H1 (cell line): ENCODE results near the gene BTAF1. TPM values are rescaled to one million over a fixed set of nuclear protein-coding genes. Genes with fewer than 3 reads are reported as not detected.
A peak's percentile ranks its signal among the peaks of the same experiment; 100 is the strongest.

Experiments
- CTCF ChIA-PET: fragments of 300-600 bp; sonication (Branson Sonifier 250); formaldehyde crosslinking; loops from one replicate; lab custom pipeline; 2021; ENCODE audit not compliant: partially characterized antibody; lab: Charles Lee
- POLR2A ChIA-PET: fragments of 300-600 bp; sonication (Branson Sonifier 250); formaldehyde crosslinking; loops from one replicate; lab custom pipeline; 2021; ENCODE audit warnings: inconsistent platforms; ENCODE audit not compliant: partially characterized antibody; lab: Charles Lee
- DNase-seq, 2 experiments: peaks; one replicate each; pipeline versions ENCODE4 v3.0.0 to v3.0.0-alpha.2; 2010 to 2022; ENCODE audit warnings: low spot score in 2 of 2, low read depth in 1 of 2, mixed read lengths in 1 of 2
- FAIRE-seq: peaks from 2 replicates; lab custom pipeline; 2011; peaks lifted over from hg19 to GRCh38; lab: Jason Lieb, UNC
- H2AFZ ChIP-seq: 2 replicates; pipeline ENCODE4 v1.8.1; 2012; ENCODE audit warnings: low read length, inconsistent platforms
- H2AK5ac ChIP-seq: 2 replicates; pipeline ENCODE4 v1.6.1; 2013; ENCODE audit warnings: low read depth, low read length
- H2BK120ac ChIP-seq: replicated peaks from 2 replicates; pipeline ENCODE3; 2013; ENCODE audit warnings: low read depth, low read length, inconsistent platforms
- H2BK12ac ChIP-seq: 2 replicates; pipeline ENCODE4 v1.6.1; 2013; ENCODE audit warnings: low read depth, low read length
- H2BK15ac ChIP-seq: 2 replicates; pipeline ENCODE4 v1.6.1; 2013; ENCODE audit warnings: low read length
- H2BK20ac ChIP-seq: 2 replicates; pipeline ENCODE4 v1.6.1; 2013; ENCODE audit warnings: low read length
- H2BK5ac ChIP-seq: 2 replicates; pipeline ENCODE4 v1.6.1; 2013; ENCODE audit warnings: low read depth, low read length
- H3K14ac ChIP-seq: 2 replicates; pipeline ENCODE4 v1.6.1; 2013; ENCODE audit warnings: inconsistent platforms; ENCODE audit not compliant: insufficient read length
- H3K18ac ChIP-seq: 2 replicates; pipeline ENCODE4 v1.6.1; 2013; ENCODE audit warnings: low read length; ENCODE audit errors: extremely low read depth
- H3K23ac ChIP-seq: 2 replicates; pipeline ENCODE4 v1.6.1; 2013; ENCODE audit warnings: inconsistent platforms; ENCODE audit not compliant: insufficient read length
- H3K23me2 ChIP-seq: 2 replicates; pipeline ENCODE4 v1.6.1; 2013; ENCODE audit warnings: low read depth, low read length
- H3K27ac ChIP-seq: 2 replicates; pipeline ENCODE4 v1.6.1; 2011; ENCODE audit warnings: low read depth, low read length, inconsistent platforms
- H3K27me3 ChIP-seq, 4 experiments: replicated peaks in 1 of 4; 1 replicate in 1 of 4; 2 replicates in 3 of 4; pipeline versions ENCODE4 v1.6.1 to v1.8.1; 2011 to 2013; ENCODE audit warnings: low read length in 3 of 4, mild to moderate bottlenecking in 3 of 4, inconsistent platforms in 2 of 4, mixed read lengths in 2 of 4, moderate library complexity in 1 of 4; ENCODE audit not compliant: control insufficient read depth in 3 of 4, insufficient read depth in 3 of 4; ENCODE audit errors: extremely low read depth in 1 of 4
- H3K36me3 ChIP-seq, 4 experiments: 2 replicates each; pipeline versions ENCODE4 v1.6.1 to v1.8.1; 2011 to 2013; ENCODE audit warnings: mild to moderate bottlenecking in 4 of 4, low read length in 3 of 4, moderate library complexity in 2 of 4, control low read depth in 1 of 4, inconsistent platforms in 1 of 4; ENCODE audit not compliant: insufficient read depth in 4 of 4, control insufficient read depth in 2 of 4
- H3K4ac ChIP-seq: replicated peaks from 2 replicates; pipeline ENCODE3; 2013; ENCODE audit warnings: low read length, low read depth, mixed read lengths, inconsistent platforms; ENCODE audit not compliant: insufficient read length
- H3K4me1 ChIP-seq, 4 experiments: replicated peaks in 1 of 4; 1 replicate in 1 of 4; 2 replicates in 3 of 4; pipeline versions ENCODE4 v1.6.1 to v1.8.1; 2011 to 2013; ENCODE audit warnings: low read length in 3 of 4, inconsistent platforms in 2 of 4, mixed read lengths in 1 of 4; ENCODE audit not compliant: insufficient read depth in 4 of 4, control insufficient read depth in 3 of 4
- H3K4me2 ChIP-seq, 2 experiments: 2 replicates each; pipeline versions ENCODE4 v1.6.1 to v1.8.1; 2011 to 2013; ENCODE audit warnings: low read depth in 2 of 2, low read length in 2 of 2, control low read depth in 1 of 2, inconsistent platforms in 1 of 2, mild to moderate bottlenecking in 1 of 2; ENCODE audit not compliant: insufficient read depth in 1 of 2
- H3K4me3 ChIP-seq, 4 experiments: fragments of 200-600, 300-600 bp in 1 of 4; sonication (generic), shearing (Covaris generic), sonication (Bioruptor Twin) in 1 of 4; 2 replicates each; pipeline versions ENCODE4 v1.5.1 to v1.8.1; 2011 to 2016; ENCODE audit warnings: low read length in 4 of 4, low read depth in 3 of 4, control low read depth in 2 of 4, inconsistent platforms in 2 of 4, mild to moderate bottlenecking in 2 of 4, mixed read lengths in 1 of 4, moderate library complexity in 1 of 4; ENCODE audit not compliant: insufficient read depth in 2 of 4; ENCODE audit errors: extremely low read depth in 1 of 4
- H3K56ac ChIP-seq: replicated peaks from 2 replicates; pipeline ENCODE3; 2013; ENCODE audit warnings: low read depth, mild to moderate bottlenecking, mixed read lengths, low read length, inconsistent platforms; ENCODE audit not compliant: insufficient read length
- H3K79me1 ChIP-seq: 2 replicates; pipeline ENCODE4 v1.6.1; 2013; ENCODE audit warnings: low read depth, low read length, control low read depth
- H3K79me2 ChIP-seq, 2 experiments: 2 replicates each; pipeline versions ENCODE4 v1.6.1 to v1.8.1; 2012 to 2013; ENCODE audit warnings: low read length in 2 of 2, mild to moderate bottlenecking in 2 of 2, inconsistent platforms in 1 of 2; ENCODE audit not compliant: insufficient read depth in 2 of 2, control insufficient read depth in 1 of 2
- H3K9ac ChIP-seq, 4 experiments: replicated peaks in 1 of 4; 1 replicate in 1 of 4; 2 replicates in 3 of 4; pipeline versions ENCODE4 v1.6.1 to v1.8.1; 2011 to 2013; ENCODE audit warnings: low read depth in 3 of 4, low read length in 3 of 4, control low read depth in 2 of 4, mild to moderate bottlenecking in 2 of 4, moderate library complexity in 2 of 4, inconsistent platforms in 1 of 4; ENCODE audit errors: extremely low read depth in 1 of 4
- H3K9me3 ChIP-seq, 2 experiments: 2 replicates each; pipeline versions ENCODE4 v1.6.1 to v1.8.1; 2012 to 2013; ENCODE audit warnings: mild to moderate bottlenecking in 2 of 2, moderate library complexity in 2 of 2, control low read depth in 1 of 2, inconsistent platforms in 1 of 2, low read depth in 1 of 2, low read length in 1 of 2, mixed read lengths in 1 of 2; ENCODE audit not compliant: insufficient read depth in 2 of 2
- H4K20me1 ChIP-seq, 2 experiments: replicated peaks in 1 of 2; 2 replicates each; pipeline versions ENCODE3 to v1.8.1; 2011 to 2013; ENCODE audit warnings: inconsistent platforms in 2 of 2, low read length in 2 of 2, mild to moderate bottlenecking in 1 of 2; ENCODE audit not compliant: insufficient read depth in 2 of 2, control insufficient read depth in 1 of 2
- H4K5ac ChIP-seq: 2 replicates; pipeline ENCODE4 v1.6.1; 2013; ENCODE audit warnings: low read length, low read depth, mixed read lengths, inconsistent platforms; ENCODE audit not compliant: insufficient read length
- H4K8ac ChIP-seq: 2 replicates; pipeline ENCODE4 v1.8.0; 2013; ENCODE audit warnings: mild to moderate bottlenecking, moderate library complexity, low read length, inconsistent platforms; ENCODE audit not compliant: insufficient read depth; ENCODE audit errors: extremely low read depth
- H4K91ac ChIP-seq: replicated peaks from 2 replicates; pipeline ENCODE3; 2013; ENCODE audit warnings: low read length, mixed read lengths, inconsistent platforms; ENCODE audit not compliant: insufficient read length
- BRCA1 ChIP-seq: IDR thresholded peaks from 2 replicates; pipeline ENCODE4 v1.6.1; 2012; ENCODE audit warnings: low read depth, low read length, improper control_type of control experiment
- CHD2 ChIP-seq: IDR thresholded peaks from 2 replicates; pipeline ENCODE4 v1.6.1; 2012; ENCODE audit warnings: low read length, improper control_type of control experiment
- KDM4A ChIP-seq: IDR thresholded peaks from one replicate; pipeline ENCODE4 v1.7.1; 2012; ENCODE audit warnings: low read depth, mild to moderate bottlenecking, moderate library complexity, low read length, inconsistent platforms; ENCODE audit not compliant: severe bottlenecking
- NANOG ChIP-seq: IDR thresholded peaks from 2 replicates; pipeline ENCODE4 v1.6.1; 2011; ENCODE audit warnings: low read length, low read depth, mild to moderate bottlenecking, inconsistent platforms; ENCODE audit not compliant: insufficient read depth, poor library complexity, severe bottlenecking
- RAD21 ChIP-seq, 2 experiments: IDR thresholded peaks in 1 of 2; conservative IDR thresholded peaks in 1 of 2; 2 replicates each; pipeline ENCODE4 v1.6.1; 2011; ENCODE audit warnings: low read depth in 2 of 2, low read length in 2 of 2, improper control_type of control experiment in 1 of 2, inconsistent platforms in 1 of 2, mild to moderate bottlenecking in 1 of 2, moderate library complexity in 1 of 2
- polyA plus RNA-seq, 7 experiments: library from polyadenylated mRNA; depleted of rRNA in 3 of 7; stranded (reverse) in 5 of 7; unstranded in 2 of 7; fragments of >200 nt in 5 of 7; fragments of 200-250 nt in 2 of 7; gene quantifications; 1 replicate in 5 of 7; 2 replicates in 1 of 7; 4 replicates in 1 of 7; pipeline versions ENCODE4 v1.2.1 to v1.2.3, GENCODE V29; 2011 to 2013; ENCODE audit warnings: missing spikeins in 2 of 7, mixed read lengths in 2 of 7
- total RNA-seq: library from RNA; stranded (reverse); fragmentation: NEBNext Ultra II Directional; extraction: Animal tissue kit (Norgen Biotek cat#: 25700); gene quantifications from 2 replicates; pipeline ENCODE4 v1.2.1, GENCODE V29; 2021

Gene BTAF1
- total and polyA plus RNA-seq, 2 of the 8 experiments (the other 6 are each of a cell fraction or from before 2014, with no cell fraction given): 24.5 to 39.1 TPM

GRCh38 chr10:92075829-92076228, 152.3 kb downstream of the BTAF1 start:
- H4K5ac ChIP-seq: no peak overlapping the region
- DNase-seq (no peak), FAIRE-seq (no peak)
- CTCF ChIA-PET: interaction anchor here (0.6 to 0.7 kb wide), 2 partner anchors 14 to 114 kb away, joined by 3 read pairs; no protein-coding TSS in a partner anchor
- H2BK15ac ChIP-seq: no peak overlapping the region
- no peaks in the 10 kb centered on the region for H3K9me3 ChIP-seq
- no peaks in the 10 kb centered on the region for H3K23me2 ChIP-seq
- H3K79me1 ChIP-seq: no peaks in the 10 kb centered on the region
- H2BK5ac ChIP-seq: no peak overlapping the region
- H2BK120ac ChIP-seq: no peak overlapping the region
- no peak overlapping the region for H2AK5ac ChIP-seq
- no peaks in the 10 kb centered on the region for H3K27me3 ChIP-seq
- H2BK20ac ChIP-seq: no peak overlapping the region
- H3K4ac ChIP-seq: no peak overlapping the region
- no peaks in the 10 kb centered on the region for H3K36me3 ChIP-seq
- H4K8ac ChIP-seq: no peak overlapping the region
- H3K4me1 ChIP-seq: no peaks in the 10 kb centered on the region
- no peak overlapping the region for H3K18ac ChIP-seq
- POLR2A ChIA-PET: no interaction called here
- TF ChIP-seq BRCA1 (no peak), KDM4A (no peak), CHD2 (no peak), RAD21 (IDR thresholded peaks at IDR 0.05 in 1 of 2, conservative IDR thresholded peaks at IDR 0.05 in 1 of 2; ENCODE audit: low read depth in 2 of 2, low read length in 2 of 2) (no peak), NANOG (peak; percentile 90)
- H3K4me3 ChIP-seq: no peak overlapping the region
- H3K79me2 ChIP-seq: no peaks in the 10 kb centered on the region
- no peaks in the 10 kb centered on the region for H4K20me1 ChIP-seq
- H3K9ac ChIP-seq: no peak overlapping the region
- H3K4me2 ChIP-seq: no peak overlapping the region
- H3K14ac ChIP-seq: no peak overlapping the region
- H3K23ac ChIP-seq: no peak overlapping the region
- H4K91ac ChIP-seq: no peak overlapping the region
- no peak overlapping the region; the same call in 1 of the 2 replicates for H3K27ac ChIP-seq
- no peak overlapping the region for H2BK12ac ChIP-seq
- H3K56ac ChIP-seq: no peak overlapping the region
- no peak overlapping the region for H2AFZ ChIP-seq
